GM19035 (cell line): ENCODE data around the gene CDH13.

Source experiments
- ATAC-seq: cut with Tn5 transposase; IDR thresholded peaks from one replicate; pipeline ENCODE4 v1.9.1; 2021; ENCODE audit not compliant: unreplicated experiment

CDH13 gene

GRCh38 chr16:82735673-82736091, 108.9 kb downstream of the CDH13 start:
- ATAC-seq = no peak

DNA sequence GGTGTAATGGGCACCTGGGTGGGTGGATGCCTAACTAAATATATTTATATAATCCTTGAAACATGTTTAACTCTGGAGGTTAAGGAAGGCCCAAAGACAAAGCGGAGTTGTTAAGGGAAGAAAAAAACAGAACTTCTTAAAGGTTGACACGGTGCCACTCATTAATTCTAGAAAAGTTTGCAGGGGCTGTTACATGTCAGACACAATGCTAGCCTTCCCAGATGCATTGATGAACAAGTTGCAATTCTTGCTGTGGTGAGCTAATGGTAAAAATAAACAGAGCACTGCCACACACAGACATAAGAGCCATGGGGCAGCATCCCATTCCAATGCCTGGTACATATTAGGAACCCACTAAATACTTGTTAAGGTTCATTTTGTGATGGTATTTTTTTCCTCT, 109.5 kb downstream of the CDH13 start:
- ATAC-seq = no peak

DNA sequence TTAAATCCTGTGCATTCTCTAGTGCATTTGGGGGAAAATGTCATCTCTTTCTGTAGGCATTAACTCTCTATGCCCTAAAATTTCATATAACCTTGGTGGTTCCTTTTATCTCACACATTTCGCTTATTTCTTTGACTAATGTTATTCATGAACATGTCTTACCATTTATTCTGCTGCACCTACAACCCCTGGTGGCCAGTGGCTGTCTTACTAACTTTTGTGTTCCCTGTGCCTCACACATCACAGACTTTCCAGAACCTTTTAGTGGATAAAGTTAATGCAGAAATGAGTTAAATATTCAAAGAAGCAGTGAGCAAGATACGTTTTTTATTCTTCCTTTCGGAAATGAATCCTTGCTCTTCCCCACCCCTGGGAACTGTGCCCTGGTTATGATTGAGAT, 111.9 kb downstream of the CDH13 start:
- no peak for ATAC-seq

DNA sequence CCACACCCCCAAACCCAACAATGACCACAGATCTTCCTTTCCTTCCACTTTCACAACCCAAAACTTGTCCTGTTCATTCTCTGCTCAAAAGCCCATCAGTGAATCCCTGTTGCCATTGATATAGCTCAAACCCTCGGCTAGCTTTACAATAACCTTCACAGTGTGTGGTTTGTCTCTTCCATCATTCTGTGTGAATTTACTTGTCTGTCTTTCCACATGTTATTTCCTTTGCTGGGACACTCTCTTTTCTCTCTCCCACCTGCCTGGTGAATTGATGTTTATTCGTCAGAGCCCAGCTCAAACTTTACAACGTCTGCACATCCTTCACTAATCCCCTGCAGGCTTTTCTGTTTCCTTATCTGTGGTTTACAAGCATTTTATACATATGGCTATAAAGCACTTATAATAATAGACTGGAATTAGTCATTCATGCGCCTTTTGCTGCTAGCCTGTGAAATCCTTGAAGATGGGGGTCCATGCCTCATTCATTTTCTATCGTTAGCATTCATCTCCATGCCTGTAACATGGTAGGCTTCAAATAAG, 114.4 kb downstream of the CDH13 start:
- ATAC-seq = no peak

GRCh38 chr16:82744958-82745357, 118.2 kb downstream of the CDH13 start:
- no peak for ATAC-seq

- ATAC-seq = no peak
Measured at GRCh38 chr16:82748026-82748425, 121.3 kb downstream of the CDH13 start.

DNA sequence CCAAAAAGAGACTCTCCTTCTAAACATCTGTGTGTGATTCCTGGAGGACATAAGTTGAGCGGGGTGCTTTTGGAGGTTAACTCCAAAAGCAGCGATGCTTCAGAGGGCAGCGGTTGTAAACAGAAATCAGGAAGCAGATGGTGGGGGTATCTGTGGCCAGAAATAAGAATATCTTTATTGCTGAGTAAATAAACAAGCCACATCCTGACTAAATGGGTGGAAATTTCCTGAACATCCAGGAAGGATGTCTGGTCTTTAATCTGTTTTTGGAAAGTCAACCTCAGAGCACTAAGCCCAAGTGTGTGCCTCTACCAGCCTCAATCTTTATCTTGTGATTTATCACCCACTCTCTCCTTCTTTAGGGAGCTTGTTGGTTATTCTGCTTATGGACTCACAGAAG, 123.3 kb downstream of the CDH13 start:
- ATAC-seq = no peak

DNA sequence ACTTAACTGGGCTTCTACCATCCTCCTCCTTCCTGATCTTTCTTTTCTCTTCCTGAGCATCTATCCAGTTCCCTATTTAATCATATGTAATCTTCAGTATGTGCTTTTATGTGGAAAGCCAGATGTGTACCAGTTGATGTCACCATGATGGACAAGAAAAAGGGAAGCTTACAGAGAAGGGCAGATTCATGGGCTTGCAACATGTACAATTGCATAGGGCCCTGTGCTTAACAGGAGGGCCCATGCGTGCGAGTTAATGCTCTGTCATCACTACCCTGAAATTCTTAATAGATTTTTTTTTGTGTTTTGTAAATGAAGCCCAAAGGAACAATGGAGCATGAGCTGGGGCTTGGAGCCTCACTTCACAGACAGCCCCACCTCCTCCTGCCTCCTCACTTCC, 124.3 kb downstream of the CDH13 start:
- ATAC-seq = no peak

GRCh38 chr16:82752172-82752571, 125.4 kb downstream of the CDH13 start:
- ATAC-seq = no peak

- no peak for ATAC-seq
Measured at GRCh38 chr16:82753821-82754220, 127.1 kb downstream of the CDH13 start.

- no peak for ATAC-seq
Measured at GRCh38 chr16:82754716-82755513, 128.1 kb downstream of the CDH13 start.

- no peak for ATAC-seq
Measured at GRCh38 chr16:82755570-82756282, 129.0 kb downstream of the CDH13 start.

GRCh38 chr16:82756283-82756599, 129.5 kb downstream of the CDH13 start:
- no peak for ATAC-seq

DNA sequence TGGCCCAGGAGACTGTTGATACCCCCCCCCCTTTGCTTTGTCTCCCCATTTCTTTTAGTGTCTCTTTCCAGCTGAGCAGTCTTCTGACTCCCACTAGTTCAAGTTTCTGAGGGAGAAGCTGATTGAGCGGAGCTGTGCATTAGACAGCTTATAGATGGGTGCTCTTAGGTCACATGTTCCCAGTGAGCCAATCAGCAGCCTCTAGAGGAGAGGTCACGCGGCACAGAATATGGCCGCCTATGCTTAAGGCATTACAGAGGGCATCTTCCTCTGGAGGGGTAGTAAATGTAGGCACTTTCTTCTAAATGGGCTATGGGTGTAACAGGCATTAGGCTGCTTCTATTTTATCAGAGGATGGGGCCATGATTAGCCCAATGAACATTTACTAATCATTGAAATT, 131.6 kb downstream of the CDH13 start:
- no peak for ATAC-seq

- no peak for ATAC-seq
Measured at GRCh38 chr16:82758904-82759303, 132.1 kb downstream of the CDH13 start.

- no peak for ATAC-seq
Measured at GRCh38 chr16:82761236-82761635, 134.5 kb downstream of the CDH13 start.

- ATAC-seq = no peak
Measured at GRCh38 chr16:82761858-82762257, 135.1 kb downstream of the CDH13 start.

DNA sequence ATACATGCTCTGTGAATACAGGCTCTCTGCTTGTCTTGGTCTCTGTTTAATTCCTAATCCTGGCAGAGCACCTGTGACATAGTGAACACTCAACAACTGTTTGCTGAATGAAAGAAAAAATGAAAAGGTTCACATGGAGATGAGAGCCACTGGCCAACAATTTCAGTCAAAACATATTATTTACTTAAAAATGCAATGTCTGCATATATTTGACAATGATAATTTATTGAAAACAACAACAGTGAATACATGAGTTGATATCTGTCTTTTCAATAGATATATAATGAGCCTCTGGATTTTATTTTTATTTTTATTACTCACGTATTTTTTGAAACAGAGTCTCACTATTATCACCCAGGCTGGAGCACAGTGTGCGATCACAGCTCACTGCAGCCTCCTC, 136.6 kb downstream of the CDH13 start:
- no peak for ATAC-seq

- no peak for ATAC-seq
Measured at GRCh38 chr16:82767198-82767597, 140.4 kb downstream of the CDH13 start.

DNA sequence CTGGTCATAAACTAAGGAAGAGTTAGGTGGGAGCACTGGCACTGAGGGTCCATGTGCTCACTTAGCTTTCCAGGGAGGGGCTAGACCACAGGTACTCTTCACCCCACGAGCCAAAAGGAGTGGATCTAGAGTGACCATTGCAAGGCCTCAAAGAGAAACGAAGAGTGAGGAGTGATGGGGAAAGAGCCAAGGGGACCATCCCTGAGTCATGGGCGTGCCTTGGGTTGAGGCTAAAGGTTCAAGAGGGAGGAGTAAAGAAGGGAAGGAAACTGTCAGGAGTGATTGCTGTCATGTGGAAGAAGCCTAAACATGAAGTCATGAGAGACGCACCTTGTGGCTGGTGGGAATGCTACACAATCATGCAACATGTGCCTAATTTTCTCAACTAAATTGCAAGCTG, 141.0 kb downstream of the CDH13 start:
- ATAC-seq = no peak

DNA sequence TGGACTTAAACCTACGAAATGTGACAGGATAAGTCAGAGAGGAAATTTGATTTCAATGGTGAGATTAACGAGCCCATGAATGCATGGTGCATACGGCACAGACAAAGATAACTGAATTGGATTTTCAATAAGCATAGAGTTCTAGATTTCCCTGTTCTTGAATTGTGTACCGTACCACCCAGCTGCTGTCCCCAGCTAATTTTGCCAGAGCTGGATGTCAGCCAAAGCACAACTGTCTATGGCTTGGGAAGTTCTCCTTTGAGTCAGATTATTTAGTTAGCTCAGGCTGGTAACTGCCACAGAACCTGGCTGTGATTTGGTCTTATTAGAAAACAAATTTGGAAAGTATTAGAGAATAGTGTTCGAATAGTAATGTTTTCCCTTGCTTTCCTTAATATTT, 143.1 kb downstream of the CDH13 start:
- ATAC-seq = no peak

DNA sequence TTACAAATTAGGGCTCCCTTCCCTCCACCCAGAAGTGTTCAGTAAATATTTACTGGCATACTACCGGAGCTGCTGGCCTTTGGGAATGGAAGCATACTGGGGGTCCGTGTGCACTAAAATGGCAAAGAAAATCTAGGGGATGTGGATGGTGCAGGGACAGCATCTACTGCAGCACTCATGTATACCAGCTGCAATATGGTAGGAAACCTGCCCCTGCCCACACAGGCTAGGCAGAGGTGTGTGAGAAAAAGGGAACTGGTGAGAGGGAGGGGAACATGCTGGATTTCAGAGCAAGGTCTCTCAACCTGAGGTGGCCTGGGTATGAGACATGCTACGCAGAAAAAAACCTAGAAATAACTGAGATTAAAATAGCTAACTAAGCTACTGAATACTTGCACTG, 145.4 kb downstream of the CDH13 start:
- no peak for ATAC-seq
